PC-9 (cell line): ENCODE data around the gene FNDC5. TPM values are rescaled to one million over a fixed set of nuclear protein-coding genes. Genes with fewer than 3 reads are reported as not detected.

Experiments
- total RNA-seq: library from RNA; stranded (reverse); gene quantifications from 2 replicates; pipeline ENCODE4 v1.2.3, GENCODE V29; 2021

The FNDC5 gene
- total RNA-seq, 1 experiment from 2014 or later: not detected

Other genes with a start within 250 kb of the FNDC5 start
- 36.0 and 42.7 TPM in 2 replicates for gene ZBTB8OS, start 220.4 kb downstream of the FNDC5 start, total RNA-seq
- gene RBBP4, start 219.7 kb downstream of the FNDC5 start, total RNA-seq: 185 and 206 TPM in 2 replicates
- gene SYNC, start 168.1 kb downstream of the FNDC5 start, total RNA-seq: 2.1 and 2.8 TPM in 2 replicates
- 180 and 187 TPM in 2 replicates for gene YARS1, start 53.6 kb downstream of the FNDC5 start, total RNA-seq
- 42.4 and 47.0 TPM in 2 replicates for gene S100PBP, start 53.3 kb downstream of the FNDC5 start, total RNA-seq
- not detected in 2 replicates for gene HPCA, start 15.6 kb upstream of the FNDC5 start, total RNA-seq
- 102 and 132 TPM in 2 replicates for gene TMEM54, start 30.5 kb upstream of the FNDC5 start, total RNA-seq
- gene RNF19B, start 93.9 kb upstream of the FNDC5 start, total RNA-seq: 25.4 and 25.5 TPM in 2 replicates
- 191 and 232 TPM in 2 replicates for gene AK2, start 166.0 kb upstream of the FNDC5 start, total RNA-seq
- 7.3 and 11.6 TPM in 2 replicates for gene AZIN2, start 210.2 kb upstream of the FNDC5 start, total RNA-seq